ENCODE measurements around the gene HOMEZ.

The HOMEZ gene

DNA sequence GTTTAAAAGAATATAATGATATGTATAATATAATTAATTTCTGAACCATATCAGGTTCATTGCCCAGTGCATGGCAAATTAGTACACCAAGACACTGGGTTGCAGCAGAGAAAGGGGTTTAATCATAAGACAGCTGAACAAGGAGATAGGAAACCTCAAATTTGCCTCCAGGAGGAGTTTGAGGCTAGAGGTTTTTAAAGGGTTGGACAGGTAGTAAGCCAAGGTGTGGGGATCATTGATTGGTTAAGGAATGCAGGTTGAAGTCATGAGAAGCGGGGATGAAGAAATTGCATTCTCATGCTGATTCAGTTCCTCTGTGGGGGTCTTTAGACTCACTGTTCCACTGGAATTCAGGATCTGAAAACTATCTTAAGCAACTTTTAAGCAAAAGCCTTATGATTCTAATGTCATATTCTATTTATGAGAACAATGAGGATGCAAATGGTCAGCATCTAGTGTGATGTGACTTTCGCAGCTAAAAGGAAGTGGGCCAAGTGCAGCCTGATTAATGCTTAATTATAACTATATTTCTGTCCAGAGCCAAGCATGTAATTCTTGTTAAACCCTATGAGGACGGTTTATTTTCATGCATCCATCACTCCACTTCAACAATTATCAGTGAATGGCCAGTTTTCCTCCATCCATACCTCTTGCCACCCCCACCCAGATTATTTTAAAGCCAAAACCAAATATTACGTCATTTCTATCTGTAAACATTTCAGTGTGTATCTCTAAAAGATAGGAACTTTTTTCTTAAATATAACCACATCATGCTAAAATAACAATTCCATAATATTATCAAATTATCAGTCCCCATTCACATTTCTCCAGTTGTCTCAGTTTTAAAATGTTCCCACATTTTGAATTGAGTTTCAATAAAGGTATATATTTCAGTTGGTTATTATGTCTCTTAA is 33.3 kb downstream of the HOMEZ start:
- Histone ChIP-seq H3K36me3 (ENCODE audit: insufficient read depth, low read length) (no peaks in the 10 kb centered on the region), H3K27me3 (ENCODE audit: insufficient read depth, low read length, poor library complexity) (peaks cover 23% of the 10 kb centered on the region), H3K4me3 (ENCODE audit: low read depth in 1 of 2, low read length in 2 of 2) (no peak overlapping the region), H3K79me2 (ENCODE audit: insufficient read depth, low read length) (no peaks in the 10 kb centered on the region), H4K20me1 (ENCODE audit: insufficient read depth, low read length) (no peaks in the 10 kb centered on the region), H3K4me2 (ENCODE audit: insufficient read depth, low read length) (no peak overlapping the region), H3K4me1 (ENCODE audit: insufficient read depth, low read length) (no peaks in the 10 kb centered on the region), H3K9me3 (ENCODE audit: insufficient read depth, low read length, severe bottlenecking) (no peaks in the 10 kb centered on the region), H3K27ac (ENCODE audit: low read length) (no peak overlapping the region), H2AFZ (ENCODE audit: low read depth, low read length) (no peak overlapping the region), H3K9ac (ENCODE audit: low read depth, low read length) (no peak overlapping the region)
- TF ChIP-seq, protein P1, sequence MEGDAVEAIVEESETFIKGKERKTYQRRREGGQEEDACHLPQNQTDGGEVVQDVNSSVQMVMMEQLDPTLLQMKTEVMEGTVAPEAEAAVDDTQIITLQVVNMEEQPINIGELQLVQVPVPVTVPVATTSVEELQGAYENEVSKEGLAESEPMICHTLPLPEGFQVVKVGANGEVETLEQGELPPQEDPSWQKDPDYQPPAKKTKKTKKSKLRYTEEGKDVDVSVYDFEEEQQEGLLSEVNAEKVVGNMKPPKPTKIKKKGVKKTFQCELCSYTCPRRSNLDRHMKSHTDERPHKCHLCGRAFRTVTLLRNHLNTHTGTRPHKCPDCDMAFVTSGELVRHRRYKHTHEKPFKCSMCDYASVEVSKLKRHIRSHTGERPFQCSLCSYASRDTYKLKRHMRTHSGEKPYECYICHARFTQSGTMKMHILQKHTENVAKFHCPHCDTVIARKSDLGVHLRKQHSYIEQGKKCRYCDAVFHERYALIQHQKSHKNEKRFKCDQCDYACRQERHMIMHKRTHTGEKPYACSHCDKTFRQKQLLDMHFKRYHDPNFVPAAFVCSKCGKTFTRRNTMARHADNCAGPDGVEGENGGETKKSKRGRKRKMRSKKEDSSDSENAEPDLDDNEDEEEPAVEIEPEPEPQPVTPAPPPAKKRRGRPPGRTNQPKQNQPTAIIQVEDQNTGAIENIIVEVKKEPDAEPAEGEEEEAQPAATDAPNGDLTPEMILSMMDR (IDR thresholded peaks at IDR 0.05; ENCODE audit: borderline replicate concordance, extremely low read depth, low read length, poor library complexity, severe bottlenecking): no peak
- TF ChIP-seq EZH2 (IDR thresholded peaks at IDR 0.05; ENCODE audit: borderline replicate concordance, low read depth, low read length, severe bottlenecking): no peak
- ATAC-seq (ENCODE audit: insufficient read depth, low read depth) (no peak), DNase-seq (no peak)

DNA sequence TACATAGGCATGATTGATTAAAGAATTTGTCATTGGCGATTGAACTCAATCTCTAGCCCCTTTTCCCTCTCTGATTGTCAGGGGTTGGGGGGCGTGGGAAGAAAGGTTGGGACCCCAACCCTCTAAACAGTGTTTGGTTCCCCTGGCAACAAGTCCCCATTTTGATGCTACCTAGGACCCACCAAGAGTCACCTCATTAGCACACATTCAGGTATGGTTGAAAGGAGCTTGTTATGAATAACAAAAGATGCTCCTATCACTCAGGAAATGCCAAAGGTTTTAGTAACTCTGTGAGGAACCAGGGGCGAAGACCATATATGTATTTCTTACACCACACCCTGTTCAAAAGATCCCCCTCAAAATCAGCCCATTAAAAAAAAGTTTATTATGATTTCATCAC is 33.9 kb downstream of the HOMEZ start:
- Histone ChIP-seq H3K4me1 (ENCODE audit: insufficient read depth, low read length) (no peaks in the 10 kb centered on the region), H3K9ac (ENCODE audit: low read depth, low read length) (no peak overlapping the region), H3K9me3 (ENCODE audit: insufficient read depth, low read length, severe bottlenecking) (no peaks in the 10 kb centered on the region), H3K79me2 (ENCODE audit: insufficient read depth, low read length) (no peaks in the 10 kb centered on the region), H3K36me3 (ENCODE audit: insufficient read depth, low read length) (no peaks in the 10 kb centered on the region), H3K4me3 (ENCODE audit: low read depth in 1 of 2, low read length in 2 of 2) (no peak overlapping the region), H2AFZ (ENCODE audit: low read depth, low read length) (no peak overlapping the region), H3K27ac (ENCODE audit: low read length) (no peak overlapping the region), H3K4me2 (ENCODE audit: insufficient read depth, low read length) (no peak overlapping the region), H4K20me1 (ENCODE audit: insufficient read depth, low read length) (no peaks in the 10 kb centered on the region), H3K27me3 (ENCODE audit: insufficient read depth, low read length, poor library complexity) (peaks cover 19% of the 10 kb centered on the region)
- DNase-seq (no peak), ATAC-seq (ENCODE audit: insufficient read depth, low read depth) (no peak)
- TF ChIP-seq EZH2 (IDR thresholded peaks at IDR 0.05; ENCODE audit: borderline replicate concordance, low read depth, low read length, severe bottlenecking): no peak
- TF ChIP-seq, protein P1 (IDR thresholded peaks at IDR 0.05; ENCODE audit: borderline replicate concordance, extremely low read depth, low read length, poor library complexity, severe bottlenecking): no peak

DNA sequence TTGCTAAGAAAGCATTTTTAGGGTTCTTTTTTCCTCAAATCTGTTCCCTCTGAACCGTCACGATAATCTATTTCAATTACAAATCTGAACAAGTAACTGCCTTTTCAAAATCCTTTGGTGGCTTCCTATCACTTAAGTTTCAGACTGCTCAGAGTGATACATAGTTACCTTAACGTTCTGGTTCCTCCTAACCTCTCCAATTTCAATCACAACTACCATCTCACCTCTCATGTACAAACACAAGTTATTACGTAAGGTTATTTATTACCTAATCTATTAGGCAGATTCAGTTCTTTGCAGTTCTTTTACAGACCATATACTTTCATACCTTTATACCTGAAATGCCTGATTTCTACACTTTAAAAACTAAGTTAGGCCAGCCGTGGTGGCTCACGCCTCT is 36.1 kb downstream of the HOMEZ start:
- Histone ChIP-seq H3K9me3 (ENCODE audit: insufficient read depth, low read length, severe bottlenecking) (no peaks in the 10 kb centered on the region), H3K36me3 (ENCODE audit: insufficient read depth, low read length) (no peaks in the 10 kb centered on the region), H3K27ac (ENCODE audit: low read length) (no peak overlapping the region), H3K27me3 (ENCODE audit: insufficient read depth, low read length, poor library complexity) (peaks cover 21% of the 10 kb centered on the region), H3K79me2 (ENCODE audit: insufficient read depth, low read length) (no peaks in the 10 kb centered on the region), H3K4me1 (ENCODE audit: insufficient read depth, low read length) (no peaks in the 10 kb centered on the region), H3K4me3 (ENCODE audit: low read depth in 1 of 2, low read length in 2 of 2) (no peak overlapping the region), H3K4me2 (ENCODE audit: insufficient read depth, low read length) (no peak overlapping the region), H4K20me1 (ENCODE audit: insufficient read depth, low read length) (no peaks in the 10 kb centered on the region), H2AFZ (ENCODE audit: low read depth, low read length) (no peak overlapping the region), H3K9ac (ENCODE audit: low read depth, low read length) (no peak overlapping the region)
- DNase-seq: no peak
- TF ChIP-seq, protein P1 (IDR thresholded peaks at IDR 0.05; ENCODE audit: borderline replicate concordance, extremely low read depth, low read length, poor library complexity, severe bottlenecking): no peak
- TF ChIP-seq EZH2 (IDR thresholded peaks at IDR 0.05; ENCODE audit: borderline replicate concordance, low read depth, low read length, severe bottlenecking): no peak
- no peak for ATAC-seq (ENCODE audit: insufficient read depth, low read depth)

Data from DND-41 (cell line).